Measurements from ENCODE around the gene SLC22A7.
A peak's percentile ranks its signal among the peaks of the same experiment; 100 is the strongest.

The SLC22A7 gene

GRCh38 chr6:43308101-43308989 is 10.3 kb downstream of the SLC22A7 start, which contains the start of gene CRIP3:
Gene CRIP3 (minus strand): TSS chr6:43308826. CDS start chr6:43308792, 34 bp downstream.
- peak; percentile 34 to 39 for DNase-seq
- no peak for TF ChIP-seq POLR2A (IDR thresholded peaks at IDR 0.05; ENCODE audit: low read length)
- no peak for TF ChIP-seq GATA1 (IDR thresholded peaks at IDR 0.05; ENCODE audit: low read depth, low read length)

- TF ChIP-seq POLR2A (IDR thresholded peaks at IDR 0.05; ENCODE audit: low read length) (no peak), GATA1 (IDR thresholded peaks at IDR 0.05; ENCODE audit: low read depth, low read length) (no peak)
- DNase-seq = no peak
Measured at GRCh38 chr6:43308990-43309477, 11.0 kb downstream of the SLC22A7 start.

DNA sequence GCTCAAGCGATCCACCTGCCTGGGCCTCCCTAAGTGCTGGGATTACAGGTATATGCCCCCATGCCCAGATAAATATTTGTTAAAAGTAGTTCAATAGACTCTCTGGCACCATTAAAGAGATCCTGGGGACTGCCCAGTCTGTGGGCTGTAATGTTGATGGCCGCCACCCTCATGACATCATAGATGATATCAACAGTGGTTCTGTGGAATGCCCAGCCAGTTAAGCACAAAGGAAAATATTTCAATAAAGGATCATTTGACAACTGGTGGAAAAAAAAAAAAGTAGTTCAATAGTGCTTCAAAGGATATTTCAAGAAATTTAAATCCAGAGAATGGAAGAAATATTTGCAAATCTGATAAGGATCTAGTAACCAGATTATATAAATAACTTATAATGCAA is 12.1 kb downstream of the SLC22A7 start:
- DNase-seq = peak in 1 of 2 experiments; percentile 15
- TF ChIP-seq GATA1 (IDR thresholded peaks at IDR 0.05; ENCODE audit: low read depth, low read length) = no peak
- TF ChIP-seq POLR2A (IDR thresholded peaks at IDR 0.05; ENCODE audit: low read length) = no peak

- DNase-seq = no peak
- no peak for TF ChIP-seq POLR2A (IDR thresholded peaks at IDR 0.05; ENCODE audit: low read length)
- no peak for TF ChIP-seq GATA1 (IDR thresholded peaks at IDR 0.05; ENCODE audit: low read depth, low read length)
Measured at GRCh38 chr6:43310624-43311023, 12.6 kb downstream of the SLC22A7 start.

DNA sequence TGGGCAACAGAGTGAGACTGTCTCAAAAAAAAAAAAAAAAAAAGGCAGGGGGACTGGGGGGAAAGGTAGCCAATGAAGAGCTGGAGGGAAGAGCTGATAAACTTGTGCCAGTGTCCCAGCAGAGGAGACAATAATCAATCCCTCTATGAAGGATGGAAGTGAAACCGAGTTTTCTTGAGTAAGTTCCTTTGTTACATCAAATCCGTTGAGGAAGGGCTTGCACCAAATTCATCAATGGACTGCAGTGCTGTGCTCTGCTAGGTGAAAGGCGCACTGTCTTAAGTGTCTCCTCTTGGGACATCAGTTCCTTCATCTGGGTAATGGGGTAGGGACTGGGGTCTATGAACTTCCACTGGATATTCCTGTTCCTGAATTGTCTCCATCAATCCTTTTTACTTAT is 13.6 kb downstream of the SLC22A7 start:
- TF ChIP-seq GATA1 (IDR thresholded peaks at IDR 0.05; ENCODE audit: low read depth, low read length) (no peak), POLR2A (IDR thresholded peaks at IDR 0.05; ENCODE audit: low read length) (no peak)
- no peak for DNase-seq

- no peak for TF ChIP-seq GATA1 (IDR thresholded peaks at IDR 0.05; ENCODE audit: low read depth, low read length)
- no peak for TF ChIP-seq POLR2A (IDR thresholded peaks at IDR 0.05; ENCODE audit: low read length)
- no peak for DNase-seq
Measured at GRCh38 chr6:43313813-43314212, 15.8 kb downstream of the SLC22A7 start.

DNA sequence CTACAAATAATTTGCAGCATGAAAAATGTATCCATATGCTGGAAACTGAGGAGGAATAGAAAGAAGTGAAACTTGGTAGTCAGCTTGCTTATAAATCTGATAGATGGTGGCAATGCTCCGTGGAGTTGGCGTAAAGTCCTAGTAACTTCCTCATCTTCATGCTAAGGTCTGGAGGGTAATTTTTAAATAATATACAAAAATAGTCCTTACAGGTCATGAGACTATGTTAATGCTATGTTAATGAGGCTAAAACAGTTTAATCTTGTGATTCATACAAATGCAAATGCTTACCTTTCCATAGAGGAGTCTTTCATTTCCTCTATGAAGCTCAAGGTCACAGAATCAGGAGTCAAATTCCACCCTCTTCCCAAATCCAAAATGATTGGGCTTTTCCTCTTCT is 20.0 kb downstream of the SLC22A7 start:
- DNase-seq = no peak
- TF ChIP-seq POLR2A (IDR thresholded peaks at IDR 0.05; ENCODE audit: low read length) (no peak), GATA1 (IDR thresholded peaks at IDR 0.05; ENCODE audit: low read depth, low read length) (no peak)

DNA sequence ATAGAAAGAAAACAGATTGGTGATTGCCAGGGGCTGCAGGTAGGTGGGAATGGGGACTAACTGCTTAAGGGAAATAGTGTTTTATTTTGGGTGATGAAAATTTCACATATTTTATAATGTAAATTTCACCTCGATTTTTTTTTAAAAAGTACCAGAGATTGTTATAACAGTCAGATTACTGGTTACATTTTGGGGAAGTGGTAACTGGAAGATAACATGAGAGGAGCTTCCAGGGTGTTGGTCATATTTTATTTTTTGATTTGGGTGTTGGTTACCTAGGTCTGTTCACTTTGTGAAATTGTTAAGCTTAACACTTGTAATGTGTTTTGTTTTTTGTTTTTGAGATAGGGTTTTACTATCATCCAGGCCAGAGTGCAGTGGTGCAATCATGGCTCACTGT is 27.8 kb downstream of the SLC22A7 start:
- no peak for TF ChIP-seq GATA1 (IDR thresholded peaks at IDR 0.05; ENCODE audit: low read depth, low read length)
- TF ChIP-seq POLR2A (IDR thresholded peaks at IDR 0.05; ENCODE audit: low read length) = no peak
- DNase-seq = no peak

DNA sequence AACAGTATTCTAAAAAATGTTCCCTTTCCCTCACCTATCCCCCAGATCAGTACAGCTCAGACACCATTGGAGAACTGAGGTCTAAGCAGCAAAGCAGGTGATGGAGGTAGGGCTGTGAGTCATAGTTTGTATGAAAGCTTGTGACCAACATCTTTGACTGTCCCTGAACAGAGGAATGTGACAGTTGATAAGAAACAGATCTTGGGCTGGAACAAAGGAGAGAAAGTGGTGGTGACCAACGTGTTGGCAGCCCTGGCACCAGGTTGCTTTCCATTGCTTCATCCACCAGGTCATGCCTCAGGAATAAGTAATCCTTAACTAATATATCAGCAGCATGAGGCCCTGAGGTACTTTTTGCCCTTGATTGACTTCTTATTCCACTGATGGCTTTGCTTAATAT is 30.5 kb downstream of the SLC22A7 start:
- TF ChIP-seq GATA1 (IDR thresholded peaks at IDR 0.05; ENCODE audit: low read depth, low read length) (no peak), POLR2A (IDR thresholded peaks at IDR 0.05; ENCODE audit: low read length) (no peak)

GRCh38 chr6:43331470-43331869 is 33.4 kb downstream of the SLC22A7 start:
- no peak for DNase-seq
- TF ChIP-seq GATA1 (IDR thresholded peaks at IDR 0.05; ENCODE audit: low read depth, low read length) (no peak), POLR2A (IDR thresholded peaks at IDR 0.05; ENCODE audit: low read length) (no peak)

More for the DNA sequence above, 30.5 kb downstream of the SLC22A7 start:
- DNase-seq = no peak

GRCh38 chr6:43331891-43332290 is 33.8 kb downstream of the SLC22A7 start:
- TF ChIP-seq POLR2A (IDR thresholded peaks at IDR 0.05; ENCODE audit: low read length) = no peak
- TF ChIP-seq GATA1 (IDR thresholded peaks at IDR 0.05; ENCODE audit: low read depth, low read length) = no peak

DNA sequence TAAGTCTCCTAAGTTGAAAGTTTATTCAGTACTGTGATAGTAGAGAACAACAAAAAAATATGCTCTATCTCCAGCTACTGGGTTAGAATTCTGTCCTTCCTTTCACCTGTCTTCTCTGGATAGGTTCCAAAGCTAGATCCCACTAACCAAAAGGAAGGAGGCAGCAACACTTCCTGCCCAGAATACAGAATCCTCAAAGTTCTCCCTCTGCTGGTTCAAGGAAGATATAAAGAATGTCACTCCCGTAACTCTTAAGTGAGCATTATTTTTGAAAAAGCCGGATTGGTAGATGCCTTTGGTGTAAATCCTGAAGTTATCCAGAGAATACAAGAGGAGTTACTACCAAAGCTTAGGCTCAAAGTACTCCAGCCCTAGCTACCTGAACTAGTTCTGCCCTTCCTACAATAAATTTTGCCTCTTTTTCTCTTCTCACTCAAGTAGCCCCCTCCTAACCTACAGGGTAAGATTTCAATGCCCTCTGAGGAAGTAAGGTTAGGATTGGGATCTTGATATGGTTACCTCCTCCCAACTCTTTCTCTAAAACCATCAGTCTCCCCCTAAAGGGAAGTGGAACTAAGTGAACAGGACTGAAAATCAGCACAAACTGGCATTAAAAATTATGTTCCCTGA is 36.5 kb downstream of the SLC22A7 start:
- peak; percentile 33 to 48 for DNase-seq
- no peak for TF ChIP-seq POLR2A (IDR thresholded peaks at IDR 0.05; ENCODE audit: low read length)

More at GRCh38 chr6:43331891-43332290, 33.8 kb downstream of the SLC22A7 start:
- no peak for DNase-seq

DNA sequence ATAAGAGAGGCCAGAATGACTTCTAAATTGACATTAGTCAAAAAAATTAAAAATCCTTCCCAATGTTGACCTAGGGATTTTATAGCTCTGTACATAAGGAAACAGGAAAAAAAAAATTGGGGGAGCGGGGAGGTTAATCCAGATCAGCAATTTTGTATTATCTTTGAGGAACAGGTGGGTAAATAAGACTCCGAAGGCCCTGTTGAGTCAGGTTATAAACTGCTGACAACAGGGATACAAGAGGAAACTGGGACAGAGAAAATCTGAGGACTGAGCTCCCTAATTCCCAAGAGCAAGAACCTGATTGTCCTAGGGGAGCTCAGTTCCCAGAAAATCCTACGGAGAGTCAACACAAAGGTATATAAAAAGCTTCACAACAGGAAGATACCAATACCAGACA is 37.4 kb downstream of the SLC22A7 start:
- no peak for DNase-seq
- TF ChIP-seq POLR2A (IDR thresholded peaks at IDR 0.05; ENCODE audit: low read length) (no peak), GATA1 (IDR thresholded peaks at IDR 0.05; ENCODE audit: low read depth, low read length) (no peak)

DNA sequence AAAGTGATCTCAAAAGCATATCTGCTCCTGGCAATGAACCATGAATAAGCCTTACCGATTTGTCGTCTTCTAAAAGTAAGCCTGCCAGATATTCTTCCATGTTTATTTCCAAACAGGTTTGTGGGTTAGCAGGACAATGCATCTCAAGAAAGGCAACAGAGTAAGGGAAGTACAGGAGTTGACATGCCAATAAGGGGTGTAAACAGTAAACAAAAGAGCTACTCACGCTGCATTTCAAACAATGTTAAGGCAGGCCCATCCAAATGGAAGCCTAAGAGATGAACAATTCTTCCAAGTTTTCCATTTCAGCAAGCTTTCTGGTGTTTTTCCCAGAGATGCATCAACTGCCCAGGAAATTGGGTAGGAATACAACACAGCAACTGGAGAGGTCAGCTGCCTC is 38.3 kb downstream of the SLC22A7 start:
- DNase-seq = no peak
- TF ChIP-seq POLR2A (IDR thresholded peaks at IDR 0.05; ENCODE audit: low read length) = no peak
- TF ChIP-seq GATA1 (IDR thresholded peaks at IDR 0.05; ENCODE audit: low read depth, low read length) = no peak
